Sigmoid colon (tissue), 7 donors: ENCODE measurements around the gene ZNF554. TPM values are rescaled to one million over a fixed set of nuclear protein-coding genes. Genes with fewer than 3 reads are reported as not detected.
A peak's percentile ranks its signal among the peaks of the same experiment; 100 is the strongest.

ENCODE experiments used
- DNase-seq: peaks from one replicate; pipeline ENCODE4 v3.0.0-alpha.2; 2019
- H3K27ac ChIP-seq, 4 donors: fragments of 200-600 bp; sonication (generic); one replicate each; pipeline ENCODE4 v1.5.1; 2016 to 2019; ENCODE audit warnings: mild to moderate bottlenecking in 1 of 4
- H3K27me3 ChIP-seq, 3 donors: fragments of 200-600 bp; sonication (generic); one replicate each; pipeline ENCODE4 v1.5.1; 2019; ENCODE audit warnings: mild to moderate bottlenecking in 1 of 3
- H3K36me3 ChIP-seq, 4 donors: fragments of 200-600 bp; sonication (generic); one replicate each; pipeline ENCODE4 v1.5.1; 2016 to 2019
- H3K4me1 ChIP-seq, 4 donors: fragments of 200-600 bp; sonication (generic); one replicate each; pipeline ENCODE4 v1.5.1; 2017 to 2019
- H3K4me3 ChIP-seq, 4 donors: fragments of 200-600 bp; sonication (generic); one replicate each; pipeline ENCODE4 v1.5.1; 2017 to 2019; ENCODE audit warnings: mild to moderate bottlenecking in 2 of 4, moderate library complexity in 1 of 4
- H3K9me3 ChIP-seq, 4 donors: fragments of 200-600 bp in 3 of 4; sonication (generic) in 3 of 4; one replicate each; pipeline versions ENCODE4 v1.5.1 to v1.6.1; 2013 to 2019
- EP300 ChIP-seq, 4 donors: sonication (generic); formaldehyde crosslinking; IDR thresholded peaks; one replicate each; pipeline ENCODE4 v1.6.1; 2017; ENCODE audit warnings: antibody characterized with exemption in 4 of 4
- POLR2A ChIP-seq, 2 donors: fragments of 450-650 bp; IDR thresholded peaks; one replicate each; pipeline ENCODE4 v1.6.1; 2016; ENCODE audit warnings: antibody characterized with exemption in 2 of 2, mild to moderate bottlenecking in 2 of 2, moderate library complexity in 2 of 2
- POLR2AphosphoS5 ChIP-seq, 4 donors: sonication (generic); formaldehyde crosslinking; IDR thresholded peaks; one replicate each; pipeline ENCODE4 v1.6.1; 2017; ENCODE audit warnings: antibody characterized with exemption in 4 of 4
- WGBS, 2 donors: extraction: QIAGEN DNeasy Blood & Tissue Kit; methylation state at CpG; one replicate each; pipeline ENCODE4 v1.1.7; 2013; 5-methylcytosine and 5-hydroxymethylcytosine counted together
- intact Hi-C: fragments of 100-400 bp; cut with DNase I; formaldehyde crosslinking; loops from one replicate; pipeline ENCODE4 v1.15.1; 2023
- polyA plus RNA-seq, 3 donors: library from polyadenylated mRNA; stranded (reverse); fragments of 200-250 nt; gene quantifications; one replicate each; pipeline ENCODE4 v1.2.3, GENCODE V29; 2013
- total RNA-seq, 4 donors: library from RNA; depleted of rRNA; stranded (reverse); fragments of >200 nt; gene quantifications; one replicate each; pipeline ENCODE4 v1.1.0, GENCODE V29; 2016
- TF ChIP-seq, protein P1 (sequence below), 4 experiments: fragments of 450-650 bp in 3 of 4; fragments of 200-600 bp in 1 of 4; IDR thresholded peaks; one replicate each; pipeline ENCODE4 v1.5.1; 2016 to 2019; ENCODE audit warnings: antibody characterized with exemption in 4 of 4, mild to moderate bottlenecking in 3 of 4, moderate library complexity in 2 of 4
- donor health status: healthy with polysubstance abuse.
- donor health status: Bipolar disorder and iron deficiency.
- donor health status: healthy.

Gene ZNF554
- total and polyA plus RNA-seq, 7 donors = 1.2 to 8.1 (median 3.3) TPM

GRCh38 chr19:2834294-2834871 lies 14.7 kb downstream of the ZNF554 start:
- Histone ChIP-seq H3K27me3 (no peaks in the 10 kb centered on the region), H3K36me3 (peaks cover 19 to 40% (median 28%) of the 10 kb centered on the region in 4 donors), H3K9me3 (peaks cover 22 to 45% (median 30%) of the 10 kb centered on the region in 4 donors), H3K4me1 (no peaks in the 10 kb centered on the region), H3K27ac (no peak overlapping the region), H3K4me3 (no peak overlapping the region)
- TF ChIP-seq, protein P1, sequence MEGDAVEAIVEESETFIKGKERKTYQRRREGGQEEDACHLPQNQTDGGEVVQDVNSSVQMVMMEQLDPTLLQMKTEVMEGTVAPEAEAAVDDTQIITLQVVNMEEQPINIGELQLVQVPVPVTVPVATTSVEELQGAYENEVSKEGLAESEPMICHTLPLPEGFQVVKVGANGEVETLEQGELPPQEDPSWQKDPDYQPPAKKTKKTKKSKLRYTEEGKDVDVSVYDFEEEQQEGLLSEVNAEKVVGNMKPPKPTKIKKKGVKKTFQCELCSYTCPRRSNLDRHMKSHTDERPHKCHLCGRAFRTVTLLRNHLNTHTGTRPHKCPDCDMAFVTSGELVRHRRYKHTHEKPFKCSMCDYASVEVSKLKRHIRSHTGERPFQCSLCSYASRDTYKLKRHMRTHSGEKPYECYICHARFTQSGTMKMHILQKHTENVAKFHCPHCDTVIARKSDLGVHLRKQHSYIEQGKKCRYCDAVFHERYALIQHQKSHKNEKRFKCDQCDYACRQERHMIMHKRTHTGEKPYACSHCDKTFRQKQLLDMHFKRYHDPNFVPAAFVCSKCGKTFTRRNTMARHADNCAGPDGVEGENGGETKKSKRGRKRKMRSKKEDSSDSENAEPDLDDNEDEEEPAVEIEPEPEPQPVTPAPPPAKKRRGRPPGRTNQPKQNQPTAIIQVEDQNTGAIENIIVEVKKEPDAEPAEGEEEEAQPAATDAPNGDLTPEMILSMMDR (IDR thresholded peaks at IDR 0.05) = no peak
- TF ChIP-seq EP300 (IDR thresholded peaks at IDR 0.05) = no peak
- no peak for TF ChIP-seq POLR2AphosphoS5 (IDR thresholded peaks at IDR 0.05)
- TF ChIP-seq POLR2A (IDR thresholded peaks at IDR 0.05) = no peak
- intact Hi-C loops = no loop called here
- 98% methylated on average over 19 of the region's 19 CpGs for WGBS, 2 donors
- DNase-seq = no peak

DNA sequence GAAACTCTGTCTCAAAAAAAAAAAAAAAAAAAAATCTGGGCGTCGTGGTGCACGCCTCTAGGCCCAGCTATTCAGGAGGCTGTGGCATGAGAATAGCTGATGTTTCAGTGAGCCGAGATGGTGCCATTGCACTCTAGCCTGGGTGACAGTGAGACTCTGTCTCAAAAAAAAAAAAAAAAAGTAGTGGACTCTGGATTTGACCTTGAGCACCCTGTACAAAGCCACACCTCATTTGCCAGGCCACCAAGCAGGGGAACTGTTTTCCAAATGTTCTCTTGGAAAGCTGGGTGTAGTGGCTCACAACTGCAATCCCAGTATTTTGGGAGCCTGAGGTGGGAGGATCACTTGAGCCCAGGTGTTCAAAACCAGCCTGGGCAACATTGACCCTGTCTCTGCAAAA lies 17.8 kb downstream of the ZNF554 start:
- TF ChIP-seq EP300 (IDR thresholded peaks at IDR 0.05) (no peak), POLR2A (IDR thresholded peaks at IDR 0.05) (no peak), POLR2AphosphoS5 (IDR thresholded peaks at IDR 0.05) (no peak)
- TF ChIP-seq, protein P1 (IDR thresholded peaks at IDR 0.05) = no peak
- Histone ChIP-seq H3K27ac (no peak overlapping the region), H3K27me3 (no peaks in the 10 kb centered on the region), H3K36me3 (peaks cover 16 to 35% (median 22%) of the 10 kb centered on the region in 4 donors), H3K4me3 (no peak overlapping the region), H3K9me3 (peaks cover 22 to 42% (median 27%) of the 10 kb centered on the region in 4 donors), H3K4me1 (peaks cover 0 to 11% (median 8%) of the 10 kb centered on the region in 4 donors)
- DNase-seq = no peak
- WGBS, 2 donors = 88 to 90% methylated on average over 4 of the region's 4 CpGs
- intact Hi-C loops = no loop called here

DNA sequence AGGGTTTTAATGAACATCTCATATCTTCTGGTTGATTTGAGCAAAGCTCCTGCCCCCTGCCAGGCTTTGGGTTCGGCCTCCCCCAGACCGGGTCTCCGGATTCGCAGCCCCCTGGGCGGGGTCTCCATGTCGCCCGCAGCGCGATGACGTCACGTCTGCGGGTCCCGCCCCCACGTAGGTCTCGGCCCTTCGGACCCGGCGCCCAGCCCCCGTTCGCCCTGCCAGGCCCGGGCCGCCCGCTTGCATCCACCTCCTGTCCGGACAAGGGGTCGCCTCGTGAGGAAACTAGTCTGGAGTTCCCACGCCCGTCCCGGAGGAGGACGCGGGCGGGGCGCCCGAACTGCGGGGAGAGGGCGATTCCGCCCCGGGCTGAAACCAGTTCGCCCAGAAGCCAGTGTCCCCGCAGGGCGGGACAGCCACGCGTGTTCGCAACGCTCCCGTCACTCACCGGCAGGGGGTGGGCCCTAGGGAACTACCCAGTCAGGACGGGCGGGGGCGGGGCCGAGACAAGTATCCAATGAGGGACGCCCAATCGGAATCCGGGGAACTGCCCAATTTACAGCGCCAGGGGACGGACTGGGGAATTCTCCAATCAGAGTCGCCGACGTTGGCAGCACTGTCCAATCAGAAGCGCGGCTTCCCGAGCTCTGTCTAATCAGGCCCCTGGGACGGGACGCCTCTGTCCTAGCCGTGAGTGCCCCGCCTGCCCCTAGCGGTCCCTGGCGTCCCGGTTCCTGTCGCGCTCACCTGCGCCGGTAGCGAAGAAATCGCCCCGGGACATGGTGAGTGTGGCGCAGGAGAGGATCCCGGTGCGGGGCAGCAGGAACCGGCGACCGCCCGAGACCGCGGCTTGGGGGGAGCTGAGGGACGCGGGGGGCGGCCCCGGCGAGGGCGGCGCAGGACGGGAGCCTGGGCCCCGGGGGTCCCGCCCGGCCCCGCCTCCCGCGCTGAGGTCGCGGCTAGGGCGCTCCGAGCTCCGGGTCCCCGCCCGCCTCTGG lies 21.4 kb downstream of the ZNF554 start, which contains the start of gene ZNF555:
TSS of gene ZNF555 (plus strand) at position 682 of the 998 bp plus-strand sequence. CDS start at position 780, 98 bp downstream.
- Histone ChIP-seq H3K4me1 (peaks cover 0 to 17% (median 15%) of the 10 kb centered on the region in 4 donors), H3K27ac (peak within 1 kb of the TSS; percentile 84 to 98 (median 94)), H3K36me3 (peaks cover 0 to 7% (median 0%) of the 10 kb centered on the region in 4 donors), H3K9me3 (peaks cover 0 to 14% (median under 1%) of the 10 kb centered on the region in 4 donors), H3K27me3 (no peaks in the 10 kb centered on the region), H3K4me3 (peak within 1 kb of the TSS; percentile 69 to 97 (median 96))
- TF ChIP-seq POLR2AphosphoS5 (IDR thresholded peaks at IDR 0.05) = peak; percentile 47 to 84 (median 82)
- peak in 1 of 4 donors; percentile 22 for TF ChIP-seq EP300 (IDR thresholded peaks at IDR 0.05)
- TF ChIP-seq, protein P1 (IDR thresholded peaks at IDR 0.05) = peak; percentile 30 to 40 (median 36)
- peak in 1 of 2 donors; percentile 10 for TF ChIP-seq POLR2A (IDR thresholded peaks at IDR 0.05)
- WGBS, 2 donors = 0 to 1% methylated on average over 106 of the region's 106 CpGs
- intact Hi-C loops = loop anchor here (5.0 kb wide), 1 partner anchor 106 kb away; no protein-coding TSS in a partner anchor
- DNase-seq = peak; percentile 100

DNA sequence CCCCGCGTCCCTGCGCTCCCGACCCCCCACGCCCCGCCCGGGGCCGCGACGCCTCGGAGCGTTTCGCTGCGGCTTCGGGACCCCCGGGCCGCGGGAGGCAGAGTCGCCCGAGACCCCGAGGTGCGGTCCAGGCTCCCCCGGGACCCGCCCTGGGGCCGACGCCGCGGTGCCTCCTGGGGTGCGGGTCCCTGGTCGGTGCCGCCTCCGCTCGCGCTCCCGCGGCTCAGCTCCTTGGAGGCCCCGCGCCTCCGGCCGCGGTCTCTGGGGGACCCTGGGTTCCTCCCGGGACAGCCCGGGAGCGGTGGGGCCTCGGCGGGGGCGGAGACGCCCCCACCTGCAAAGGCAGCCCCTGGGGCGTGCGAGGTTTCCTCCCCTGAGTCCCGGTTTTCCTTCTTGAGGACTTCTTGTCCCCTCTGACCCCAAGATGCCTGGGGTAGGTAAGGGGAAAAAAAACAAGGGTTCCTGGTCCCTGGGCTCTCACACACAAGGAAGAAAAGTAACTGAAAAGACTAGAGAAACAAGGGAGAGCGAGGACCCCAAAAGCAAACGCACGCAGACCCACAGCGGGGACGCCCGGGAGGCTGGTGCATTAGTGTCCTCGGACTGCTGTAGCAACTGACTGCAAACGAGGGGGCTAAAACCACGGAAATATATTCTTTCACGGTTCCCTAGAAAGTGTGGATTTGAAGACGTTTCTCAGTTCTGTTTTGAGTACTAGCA lies 22.3 kb downstream of the ZNF554 start:
- intact Hi-C loops = loop anchor here (5.0 kb wide), 1 partner anchor 105 kb away; no protein-coding TSS in a partner anchor
- Histone ChIP-seq H3K4me3 (peak overlapping the region; percentile 69 to 97 (median 96)), H3K27ac (peak overlapping the region; percentile 84 to 98 (median 94)), H3K27me3 (no peaks in the 10 kb centered on the region), H3K36me3 (peaks cover 0 to 7% (median 0%) of the 10 kb centered on the region in 4 donors), H3K9me3 (peaks cover 0 to 9% (median 2%) of the 10 kb centered on the region in 4 donors), H3K4me1 (peaks cover 0 to 17% (median 15%) of the 10 kb centered on the region in 4 donors)
- no peak for DNase-seq
- WGBS, 2 donors = 2 to 3% methylated on average over 62 of the region's 62 CpGs
- TF ChIP-seq POLR2A (IDR thresholded peaks at IDR 0.05) (no peak), POLR2AphosphoS5 (IDR thresholded peaks at IDR 0.05) (no peak), EP300 (IDR thresholded peaks at IDR 0.05) (no peak)
- TF ChIP-seq, protein P1 (IDR thresholded peaks at IDR 0.05) = no peak
